DMS153 treated with DMSO at 0.1 percent for 48 hours (cell line): Measurements from ENCODE around the gene TTC39C.

Experiments used
- DNase-seq: peaks from one replicate; lab custom pipeline; 2025; ENCODE audit not compliant: unreplicated experiment; lab: John Stamatoyannopoulos, UW

Gene TTC39C

DNA sequence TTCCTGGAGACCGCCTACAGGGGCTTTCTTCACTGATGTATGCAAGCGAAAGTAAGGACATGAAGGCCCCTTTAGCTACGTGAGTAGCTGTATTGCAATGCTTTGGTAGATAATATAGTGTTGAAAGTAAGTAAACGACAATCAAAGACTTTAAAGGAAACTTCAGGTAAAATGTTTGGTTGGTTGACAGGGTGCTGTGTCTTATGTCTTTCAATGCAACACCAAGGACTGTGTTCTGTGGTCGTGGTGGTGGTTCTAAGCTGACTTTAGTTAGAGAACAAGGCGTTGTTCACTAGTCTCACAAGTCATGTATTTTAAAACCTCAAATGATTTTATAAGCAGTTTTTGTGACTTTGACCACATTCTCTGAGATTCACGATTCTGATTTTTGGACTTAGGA is 66.3 kb downstream of the TTC39C start:
- no peak for DNase-seq

DNA sequence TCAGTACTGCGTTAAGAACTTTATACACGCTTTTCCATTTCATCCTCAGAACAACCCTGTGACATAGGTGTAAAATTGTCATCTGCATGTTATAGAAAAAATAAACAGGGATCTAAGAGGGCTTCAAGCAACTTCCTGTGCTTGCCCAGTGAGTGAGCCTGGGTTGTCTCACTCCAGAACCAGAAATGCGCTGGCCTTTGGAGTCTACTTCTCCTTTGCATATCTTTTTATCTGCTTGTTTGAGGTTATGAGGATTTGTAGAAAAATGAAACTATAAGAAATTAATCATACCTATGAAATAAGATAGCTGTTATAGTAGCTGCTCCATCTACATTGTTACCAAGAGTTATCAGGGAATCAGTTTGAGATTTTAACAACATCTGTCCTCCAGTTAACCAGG is 69.0 kb downstream of the TTC39C start:
- DNase-seq = no peak

DNA sequence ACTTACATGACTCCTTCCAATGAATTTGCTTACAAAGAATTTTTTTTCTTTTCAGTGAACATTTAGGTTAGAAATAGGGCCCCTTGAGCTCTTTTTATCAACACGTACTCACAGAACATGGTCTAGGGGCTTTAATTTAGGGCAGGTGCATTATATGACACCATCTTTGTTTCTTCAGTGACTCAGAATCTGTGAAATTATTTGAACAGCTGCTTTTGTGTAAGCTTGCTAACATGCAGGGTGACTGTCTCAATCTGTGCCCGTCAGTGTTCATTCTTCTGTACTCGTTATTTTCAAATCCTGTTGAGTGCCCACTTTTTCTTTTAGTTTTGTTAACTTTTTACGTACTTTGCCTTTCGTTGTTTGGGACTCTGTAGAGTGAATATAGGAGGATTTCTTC is 71.5 kb downstream of the TTC39C start:
- DNase-seq = peak; percentile 25

DNA sequence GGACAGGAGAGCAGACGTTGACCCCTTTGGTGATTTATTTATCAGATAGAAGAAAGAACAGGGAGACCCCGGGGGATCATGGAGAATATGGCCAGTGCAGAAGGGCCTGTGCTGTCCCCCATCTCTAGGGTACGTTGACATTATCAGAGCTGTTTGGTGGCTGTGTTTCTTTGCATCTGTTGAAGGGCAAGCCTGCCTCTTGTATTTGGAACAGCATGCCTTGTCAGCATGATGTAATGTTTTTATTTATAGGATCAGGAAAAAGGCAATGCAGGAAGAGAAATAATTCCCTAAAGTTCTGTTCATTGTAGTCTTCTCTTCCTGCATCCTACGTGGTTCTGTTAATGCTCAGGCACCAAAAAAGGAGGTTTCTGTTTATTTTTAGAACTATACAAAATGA is 74.5 kb downstream of the TTC39C start:
- DNase-seq = no peak

DNA sequence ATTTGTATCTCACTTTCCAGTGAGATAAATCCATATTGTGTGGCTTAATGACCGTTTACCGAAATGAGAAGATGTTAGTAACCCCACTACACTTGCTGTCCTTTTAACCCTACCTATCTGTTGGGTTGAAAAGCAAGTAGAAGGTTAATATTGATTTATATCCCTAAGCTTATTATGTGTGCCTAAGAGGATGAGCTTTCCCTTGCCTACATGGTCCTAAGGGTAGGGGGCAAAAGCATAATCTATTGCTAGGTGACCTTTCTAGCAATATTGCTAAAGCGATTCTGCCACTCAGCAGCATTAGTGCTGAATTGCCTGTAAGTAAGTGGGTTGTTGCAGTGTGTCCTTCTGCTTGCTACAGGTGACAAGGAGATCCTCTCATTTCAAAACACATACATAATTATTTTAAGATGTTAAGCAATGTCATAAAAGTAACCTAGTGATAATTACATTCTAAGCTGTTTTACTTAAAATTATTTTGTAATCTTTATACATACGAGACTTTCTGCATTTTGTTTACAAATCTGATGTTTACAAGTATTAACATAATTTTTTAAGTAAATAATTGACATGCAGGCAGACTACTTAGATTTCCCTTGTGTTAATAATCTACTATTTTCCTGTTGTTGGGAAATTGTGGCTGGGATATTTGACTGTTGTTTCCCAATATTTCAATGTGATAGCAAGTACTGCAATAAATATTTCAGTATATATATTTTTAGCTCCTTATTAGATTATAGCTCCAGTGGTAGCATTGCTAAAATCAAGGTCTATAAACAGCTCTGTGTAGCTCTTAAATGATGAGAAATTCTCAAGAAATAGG is 75.2 kb downstream of the TTC39C start:
- no peak for DNase-seq

DNA sequence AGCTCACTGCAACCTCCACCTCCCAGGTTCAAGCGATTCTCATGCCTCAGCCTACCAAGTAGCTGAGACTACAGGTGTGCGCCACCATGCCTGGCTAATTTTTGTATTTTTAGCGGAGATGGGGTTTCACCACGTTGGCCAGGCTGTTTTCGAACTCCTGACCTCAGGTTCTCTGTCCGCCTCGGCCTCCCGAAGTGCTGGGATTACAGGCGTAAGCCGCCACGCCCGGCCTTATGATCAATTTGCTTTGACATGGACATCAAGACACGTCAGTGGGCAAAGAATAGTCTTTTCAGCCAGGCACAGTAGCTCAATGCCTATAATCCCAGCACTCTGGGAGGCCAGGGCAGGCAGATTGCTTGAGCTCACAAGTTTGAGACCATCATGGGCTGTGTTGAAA is 76.3 kb downstream of the TTC39C start:
- DNase-seq = no peak

DNA sequence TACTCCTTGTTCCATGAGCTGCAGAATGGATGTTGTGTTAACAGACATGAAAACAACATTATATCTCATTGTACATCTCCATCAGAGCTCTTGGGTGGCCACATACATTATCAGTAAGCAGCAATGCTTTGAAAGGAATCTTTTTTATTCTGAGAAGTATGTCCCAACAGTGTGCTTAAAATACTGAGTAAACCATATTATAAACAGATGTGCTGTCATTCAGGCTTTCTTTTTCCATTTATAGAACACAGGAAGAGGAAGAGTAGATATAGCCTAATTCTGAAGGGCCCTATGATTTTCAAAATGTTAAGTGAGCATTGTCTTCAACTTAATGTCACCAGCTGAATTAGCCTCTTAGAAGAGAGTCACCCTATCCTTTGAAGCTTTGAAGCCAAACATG is 80.0 kb downstream of the TTC39C start:
- DNase-seq = no peak

DNA sequence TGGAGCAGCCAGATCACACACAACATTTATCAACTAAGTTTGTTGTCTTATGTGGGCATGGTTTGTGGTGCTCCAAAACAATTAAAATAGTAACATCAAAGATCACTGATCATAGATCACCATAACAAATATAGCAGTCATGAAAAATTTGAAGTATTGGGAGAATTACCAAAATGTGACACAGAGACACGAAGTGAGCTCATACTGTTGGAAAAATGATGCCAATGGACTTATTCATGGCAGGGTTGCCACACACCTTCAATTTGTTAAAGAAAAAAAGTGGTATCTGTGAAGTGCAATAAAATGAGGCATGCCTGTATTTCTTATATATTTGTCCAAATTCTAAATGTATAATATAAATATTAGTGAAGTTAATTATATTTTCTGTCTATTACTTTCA is 81.4 kb downstream of the TTC39C start:
- DNase-seq = no peak

DNA sequence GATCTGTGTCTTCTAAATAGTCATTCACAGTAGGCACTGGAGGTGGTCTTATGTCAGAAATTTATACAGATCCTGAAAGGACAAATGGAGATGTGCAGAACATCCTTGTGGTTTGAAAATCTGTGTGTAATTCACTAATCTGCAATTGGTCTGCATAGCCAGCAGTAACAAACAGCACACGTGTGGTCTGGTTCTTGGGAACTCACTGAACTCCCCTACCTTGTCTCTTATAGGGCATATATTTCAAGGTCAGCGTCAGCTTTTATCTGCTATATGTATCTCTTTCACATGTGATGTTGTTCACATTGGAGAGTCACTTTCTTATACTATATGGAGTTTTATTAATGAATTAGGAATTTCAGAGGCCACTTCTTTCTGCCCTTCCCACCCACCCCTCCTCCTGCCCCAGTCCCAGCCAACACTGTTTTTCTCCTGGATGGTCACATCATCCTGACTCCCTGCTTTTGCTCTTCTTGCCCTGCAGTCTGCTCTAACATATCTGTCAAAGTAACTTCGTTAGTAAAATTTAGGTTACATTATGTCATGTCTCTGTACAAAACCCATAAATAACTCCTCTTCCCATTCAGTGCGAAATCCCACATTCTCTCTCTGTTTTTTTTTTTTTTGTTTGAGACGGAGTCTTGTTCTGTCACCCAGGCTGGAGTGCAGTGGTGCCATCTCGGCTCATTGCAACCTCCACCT is 88.9 kb downstream of the TTC39C start:
- DNase-seq = no peak

DNA sequence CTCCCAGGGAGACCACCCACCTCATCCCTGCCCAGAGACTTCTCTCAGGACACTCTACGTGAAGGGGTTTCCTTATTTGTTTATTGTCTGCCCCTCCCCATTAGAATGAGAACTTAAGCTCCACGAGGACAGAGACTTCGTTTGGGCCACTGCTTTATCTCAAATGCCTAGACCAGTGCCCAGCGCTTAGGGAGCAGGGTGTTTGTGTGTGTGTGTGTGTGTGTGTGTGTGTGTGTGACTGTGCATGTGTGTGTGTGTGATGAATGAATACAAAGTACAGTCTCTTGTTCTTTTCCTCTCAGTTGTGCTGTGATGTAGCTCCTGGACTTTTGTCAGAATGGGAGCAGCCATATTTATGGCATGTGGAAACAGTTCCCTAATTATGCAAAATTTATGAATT is 89.9 kb downstream of the TTC39C start:
- no peak for DNase-seq

DNA sequence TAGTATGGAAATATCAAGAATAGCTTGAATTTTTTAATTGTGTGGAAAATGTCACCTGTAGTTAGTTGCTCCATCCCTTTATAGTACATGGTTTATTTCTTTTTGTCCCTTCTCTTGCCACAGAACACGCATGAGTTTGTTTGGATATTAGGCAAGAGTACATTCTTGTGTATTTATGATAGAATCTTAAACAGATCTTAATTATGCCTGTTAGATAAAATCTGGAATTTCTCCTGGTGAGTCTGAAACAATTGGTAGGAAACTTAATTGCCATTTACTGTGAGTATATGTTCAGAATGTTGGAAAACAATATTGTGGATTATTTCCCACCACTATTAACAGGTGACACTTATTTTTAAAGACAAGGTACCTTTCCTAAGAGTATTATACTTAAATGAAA is 94.1 kb downstream of the TTC39C start:
- DNase-seq = no peak

DNA sequence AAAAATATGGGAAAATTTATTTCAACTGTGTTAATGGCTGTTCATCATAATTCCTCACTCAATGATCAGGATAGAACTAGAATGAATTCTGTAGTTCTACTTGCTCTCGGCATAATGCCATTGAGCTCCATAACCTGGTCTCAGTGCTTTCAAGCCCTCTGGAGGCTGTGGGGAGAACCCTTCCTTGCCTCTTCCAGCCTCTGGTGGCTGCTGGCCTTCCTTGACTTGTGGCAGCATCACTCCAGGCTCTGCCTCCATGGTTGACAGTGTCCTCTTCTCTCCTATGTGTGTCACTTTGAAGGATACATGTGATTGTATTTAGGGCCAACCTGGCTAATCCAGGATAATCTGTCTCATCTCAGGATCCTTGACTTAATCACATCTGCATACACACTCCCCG is 97.4 kb downstream of the TTC39C start:
- DNase-seq = no peak

DNA sequence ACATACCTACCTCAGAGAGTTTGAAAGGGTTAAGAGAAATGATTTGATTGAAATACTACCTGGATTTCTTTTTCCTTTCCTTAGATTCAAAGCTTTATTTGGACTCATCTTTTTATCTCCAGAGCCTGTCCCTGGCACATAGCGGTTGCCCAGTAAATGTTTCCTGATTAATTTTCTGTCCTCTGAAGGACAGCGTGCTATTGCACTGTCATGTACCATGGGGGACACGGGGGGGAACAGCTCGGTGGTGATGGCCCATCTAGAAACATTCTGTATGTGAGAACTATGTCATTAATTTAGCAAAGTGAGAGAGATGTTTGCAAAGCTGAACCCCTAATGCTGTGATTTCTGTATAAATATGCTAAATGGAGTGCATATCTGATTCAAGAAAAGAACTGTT is 97.9 kb downstream of the TTC39C start:
- no peak for DNase-seq

DNA sequence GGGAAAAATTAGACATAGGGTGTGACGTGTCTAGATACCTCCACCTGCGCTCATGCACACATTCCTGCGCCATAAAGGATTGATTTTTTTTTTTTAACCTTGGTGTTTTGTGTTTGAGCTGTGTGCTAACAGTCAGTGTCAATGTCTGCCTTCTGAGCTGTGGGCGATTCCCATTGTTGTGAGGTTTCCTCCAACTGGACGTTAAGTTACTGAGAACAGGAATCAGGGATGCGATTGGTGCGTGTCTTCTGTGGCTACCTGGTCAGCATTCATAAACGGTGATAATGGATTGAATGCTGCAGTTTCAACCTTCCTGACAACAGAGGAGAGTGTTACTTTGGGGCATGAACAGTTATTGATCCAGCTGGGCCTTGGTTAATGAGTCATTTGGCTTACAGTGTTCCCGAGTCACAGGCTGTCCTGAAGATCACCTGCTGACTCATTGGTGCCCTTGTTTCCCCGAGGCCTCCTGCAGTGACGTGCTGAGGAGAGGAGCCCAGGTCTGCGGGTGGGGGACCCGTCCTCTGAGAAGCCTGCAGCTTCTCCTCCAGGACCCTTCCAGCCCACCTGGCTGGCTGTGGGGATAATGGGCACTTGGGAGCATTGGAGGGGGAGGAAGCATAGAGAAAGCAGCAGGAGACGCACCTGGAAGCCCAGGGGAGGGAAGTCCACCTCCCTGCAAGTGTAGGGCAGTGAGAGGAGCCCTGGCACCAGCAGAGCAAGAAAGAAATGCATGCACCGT is 98.5 kb downstream of the TTC39C start:
- no peak for DNase-seq

DNA sequence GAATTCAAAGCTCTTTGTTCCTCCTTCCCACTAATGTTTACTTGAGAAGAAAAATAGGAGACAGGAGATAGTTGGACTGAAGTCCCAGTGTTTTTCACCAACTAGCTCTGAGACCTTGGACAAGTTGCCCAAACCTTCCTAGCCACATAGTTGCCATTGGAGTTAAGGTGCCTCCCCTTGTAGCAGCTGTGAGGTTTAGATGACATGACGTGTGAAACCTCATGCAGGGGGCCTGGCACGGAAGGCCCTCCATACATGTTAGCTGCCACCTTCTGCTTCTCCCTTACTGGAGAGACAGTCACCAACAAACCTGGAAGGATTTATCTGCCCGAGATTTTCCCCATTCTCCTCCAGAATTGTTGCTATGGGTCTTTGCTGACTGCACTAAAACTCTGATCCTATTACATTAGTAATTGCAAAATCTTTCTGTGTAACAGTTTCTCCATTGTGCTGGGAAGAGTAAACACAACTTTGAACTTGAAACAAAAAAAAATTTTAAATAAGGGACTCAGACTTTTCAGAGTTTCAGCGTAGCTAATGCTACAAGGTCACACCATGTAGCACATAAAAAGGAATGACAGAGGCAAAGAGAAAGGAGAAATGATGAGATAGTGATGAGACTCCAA is 100.5 kb downstream of the TTC39C start:
- DNase-seq = no peak

DNA sequence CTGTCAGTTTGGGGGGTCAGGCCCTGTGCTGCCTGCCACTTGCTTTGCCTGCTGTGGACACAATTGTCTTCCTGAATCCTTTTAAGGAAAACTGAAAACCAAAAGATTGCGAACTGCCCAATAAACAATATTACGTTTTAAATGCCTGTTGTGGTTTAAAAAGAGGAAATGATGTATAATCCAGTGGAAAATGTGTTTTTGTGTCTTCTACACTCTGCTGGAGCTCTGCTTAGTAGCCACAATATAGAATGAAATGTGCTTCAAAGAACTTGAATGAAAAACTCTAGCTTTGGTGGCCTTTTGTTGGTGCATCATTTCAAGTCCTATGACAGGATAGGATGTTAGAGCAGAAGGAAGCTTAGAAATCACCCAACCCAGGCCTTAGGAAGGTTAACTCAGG is 101.1 kb downstream of the TTC39C start:
- DNase-seq = no peak

DNA sequence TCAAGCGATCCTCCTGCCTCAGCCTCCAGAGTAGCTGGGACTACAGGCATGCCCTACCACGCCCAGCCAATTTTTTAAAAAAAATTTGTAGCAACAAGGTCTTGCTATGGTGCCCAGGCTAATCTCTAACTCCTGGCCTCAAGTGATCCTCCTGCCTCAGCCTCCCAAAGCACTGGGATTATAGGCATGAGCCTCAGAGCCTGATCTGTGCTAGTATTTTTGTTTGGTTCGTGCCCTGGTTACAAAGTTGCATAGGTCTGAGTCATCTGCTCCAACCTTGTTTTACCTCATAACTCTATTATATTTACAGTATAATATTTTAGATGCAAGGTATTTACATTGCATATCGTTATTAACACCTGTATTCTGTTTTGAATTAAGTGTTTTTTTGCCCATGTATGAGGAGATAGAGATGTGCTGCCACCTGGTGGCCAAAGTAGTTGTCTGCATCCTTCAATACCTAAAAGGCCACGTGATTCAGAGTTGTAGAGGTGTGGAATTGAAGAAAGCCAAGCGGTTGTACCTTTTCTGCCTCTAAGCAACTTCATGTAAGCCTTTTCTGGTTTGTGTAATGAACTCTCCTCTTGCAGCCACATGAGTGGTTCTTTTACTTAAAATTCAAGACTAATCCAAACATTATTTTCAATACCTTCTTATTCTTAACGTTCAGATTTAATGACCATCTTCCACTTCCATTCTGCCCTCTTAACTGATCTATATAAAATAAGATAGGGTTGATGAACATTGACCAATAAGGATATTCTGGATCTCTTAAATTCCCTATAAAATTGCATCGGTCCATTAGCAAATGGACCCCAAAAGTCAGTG is 104.4 kb downstream of the TTC39C start:
- DNase-seq = peak; percentile 78

DNA sequence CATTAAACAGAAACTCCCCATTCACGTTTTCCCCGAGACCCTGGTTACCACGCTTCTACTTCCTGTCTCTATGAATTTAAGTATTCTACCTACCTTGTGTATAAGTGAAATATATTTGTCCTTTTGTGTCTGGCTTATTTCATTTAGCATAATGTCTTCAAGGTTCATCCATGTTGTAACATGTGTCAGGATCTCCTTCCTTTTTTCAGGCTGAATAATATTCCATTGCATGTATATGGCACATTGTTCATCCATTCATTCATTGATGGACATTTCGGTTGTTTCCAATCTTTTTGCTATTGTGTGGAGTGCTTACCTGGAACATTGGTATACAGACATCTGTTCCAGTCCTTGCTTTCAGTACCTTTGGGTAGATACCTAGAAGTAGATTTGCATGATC is 106.1 kb downstream of the TTC39C start:
- no peak for DNase-seq

DNA sequence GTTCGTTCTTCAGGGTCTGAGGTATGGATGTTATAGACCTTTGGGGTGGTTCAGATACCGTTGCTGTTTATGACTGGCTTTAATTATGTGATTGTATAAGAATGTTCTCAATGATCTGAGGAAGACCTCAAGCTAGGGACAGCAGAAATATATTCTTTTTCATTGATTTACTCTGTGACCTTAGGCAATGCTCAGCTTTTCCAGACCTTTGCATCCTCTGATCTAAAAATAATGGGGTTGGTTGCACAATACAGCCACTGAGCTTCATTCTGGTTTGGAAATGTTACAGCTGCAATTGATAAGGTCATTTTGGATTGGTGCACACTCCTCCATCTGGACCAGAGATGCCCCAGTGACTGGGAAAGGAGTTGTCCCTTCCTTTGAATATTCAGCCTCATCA is 107.1 kb downstream of the TTC39C start:
- DNase-seq = no peak

DNA sequence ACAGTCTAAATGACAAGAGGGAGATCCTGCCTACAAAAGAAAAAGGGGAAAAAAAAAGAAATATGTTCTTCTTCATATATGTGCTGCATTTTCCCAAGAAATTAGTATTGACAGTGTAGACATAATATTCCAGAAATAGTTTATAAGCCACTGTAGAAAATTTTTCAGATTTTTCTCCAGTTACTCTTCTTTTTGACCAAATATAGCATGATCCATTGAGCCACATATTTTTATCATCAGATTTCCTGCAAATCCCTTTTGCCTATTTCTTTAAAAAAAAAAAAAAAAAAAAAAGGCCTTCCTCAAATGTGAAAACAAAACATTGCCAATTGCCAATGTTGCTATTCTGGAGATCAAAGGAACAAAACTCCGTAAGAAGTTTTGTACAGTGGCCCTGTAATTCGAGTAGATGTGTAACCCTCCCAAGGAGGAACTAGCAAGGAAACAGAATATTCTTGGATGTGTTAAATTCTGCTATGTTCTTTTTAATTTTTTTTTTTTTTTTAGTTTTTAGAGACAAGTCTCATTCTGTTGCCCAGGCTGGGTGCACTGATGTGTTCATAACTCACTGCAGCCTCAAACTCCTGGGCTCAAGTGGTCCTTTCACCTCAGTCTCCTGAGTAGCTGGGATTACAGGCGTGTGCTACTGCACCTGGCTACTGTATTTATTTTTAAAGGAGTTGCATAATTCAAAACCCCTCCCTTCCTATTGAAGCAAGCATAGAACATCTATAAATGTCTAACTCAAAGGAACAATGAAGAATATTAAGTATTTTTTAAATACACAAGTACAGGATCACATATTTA is 111.8 kb downstream of the TTC39C start:
- no peak for DNase-seq
